Measurements from ENCODE around the gene RAB27A. TPM values are rescaled to one million over a fixed set of nuclear protein-coding genes. Genes with fewer than 3 reads are reported as not detected.
A peak's percentile ranks its signal among the peaks of the same experiment; 100 is the strongest.

Gene RAB27A
- total RNA-seq, 1 experiment from 2014 or later: 4.7 TPM

DNA sequence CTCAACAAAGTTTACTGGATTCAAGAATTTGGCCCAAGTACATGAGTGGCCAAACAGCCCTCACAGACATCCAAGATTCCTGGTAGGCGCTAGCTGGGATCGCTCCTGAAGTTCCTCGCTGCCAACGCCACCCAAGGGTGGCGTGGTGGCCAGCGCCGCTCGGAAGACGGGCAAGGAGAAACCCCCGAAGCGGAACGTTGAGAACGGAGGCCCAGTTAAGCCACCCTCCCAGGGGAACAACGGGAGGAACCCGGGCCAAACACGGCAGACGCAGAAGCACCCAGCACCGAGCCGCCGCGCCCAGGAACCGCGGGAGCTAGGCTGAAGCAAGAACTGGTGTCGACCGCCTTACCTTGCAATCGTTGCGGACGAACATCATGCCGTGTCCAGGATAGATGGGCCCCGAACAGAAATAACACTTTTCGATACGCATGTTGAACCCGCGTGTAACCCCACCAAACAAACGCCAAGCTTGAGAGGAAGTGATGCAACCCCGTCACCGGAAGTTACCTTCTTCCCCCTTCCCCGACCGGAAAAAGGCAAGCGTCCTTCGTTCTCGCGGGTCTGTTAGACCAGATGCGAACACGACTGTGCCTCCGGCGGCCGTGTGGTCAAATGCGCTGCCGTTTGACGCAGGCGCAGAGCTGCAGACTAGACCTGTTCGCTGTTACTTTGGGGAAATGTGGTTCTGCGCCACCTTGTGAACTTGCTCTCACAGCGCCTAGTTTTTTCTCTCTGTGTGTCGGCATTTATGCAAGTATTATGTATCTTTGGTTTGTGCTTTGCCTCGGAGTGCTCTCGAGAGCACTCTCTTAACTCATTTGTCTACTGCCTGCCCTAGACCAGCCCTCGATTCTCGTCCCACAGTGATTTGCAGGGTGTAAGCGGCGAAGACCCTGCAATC is 92.9 kb downstream of the RAB27A start, which contains the start of gene RSL24D1:
TSS of gene RSL24D1 (minus strand) at position 484 of the 904 bp plus-strand sequence. CDS start at position 433, 51 bp downstream.
- no peak within 1 kb of the TSS for H3K4me3 Mint-ChIP-seq
- peak; percentile 93 for DNase-seq (ENCODE audit: low spot score)
- no peaks in the 10 kb centered on the region; the same call in none of the 2 replicates for H3K27me3 Mint-ChIP-seq (ENCODE audit: low read depth)
- no peak within 1 kb of the TSS for H3K27ac Mint-ChIP-seq
- peak; percentile 99 for ATAC-seq
- ChIA-PET POLR2A (interaction anchor here (0.7 to 1.2 kb wide), 3 partner anchors 11 to 211 kb away, joined by 3 to 5 read pairs (median 3); partner anchors contain the start of genes CCPG1, PIERCE2, PIGB and PIGBOS1), CTCF (interaction anchor here (0.9 to 2.2 kb wide), 10 partner anchors 21 to 330 kb away, joined by 3 to 9 read pairs (median 4); partner anchors contain the start of genes CCPG1 and PIERCE2)
- peaks cover 2% of the 10 kb centered on the region; the same call in 1 of the 2 replicates for H3K4me1 Mint-ChIP-seq
- H3K9me3 Mint-ChIP-seq: peaks cover 13% of the 10 kb centered on the region
- peaks cover 24% of the 10 kb centered on the region for H3K36me3 Mint-ChIP-seq
- TF ChIP-seq JAZF1 (CRISPR knock-in tag; IDR thresholded peaks at IDR 0.05): no peak
- no peak for TF ChIP-seq ZNF263 (CRISPR knock-in tag; IDR thresholded peaks at IDR 0.05; ENCODE audit: low read depth)
- TF ChIP-seq CREB1 (CRISPR knock-in tag; IDR thresholded peaks at IDR 0.05): no peak
- TF ChIP-seq, protein P1, sequence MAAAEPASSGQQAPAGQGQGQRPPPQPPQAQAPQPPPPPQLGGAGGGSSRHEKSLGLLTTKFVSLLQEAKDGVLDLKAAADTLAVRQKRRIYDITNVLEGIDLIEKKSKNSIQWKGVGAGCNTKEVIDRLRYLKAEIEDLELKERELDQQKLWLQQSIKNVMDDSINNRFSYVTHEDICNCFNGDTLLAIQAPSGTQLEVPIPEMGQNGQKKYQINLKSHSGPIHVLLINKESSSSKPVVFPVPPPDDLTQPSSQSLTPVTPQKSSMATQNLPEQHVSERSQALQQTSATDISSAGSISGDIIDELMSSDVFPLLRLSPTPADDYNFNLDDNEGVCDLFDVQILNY (CRISPR knock-in tag; IDR thresholded peaks at IDR 0.05): no peak
- TF ChIP-seq, protein P2, sequence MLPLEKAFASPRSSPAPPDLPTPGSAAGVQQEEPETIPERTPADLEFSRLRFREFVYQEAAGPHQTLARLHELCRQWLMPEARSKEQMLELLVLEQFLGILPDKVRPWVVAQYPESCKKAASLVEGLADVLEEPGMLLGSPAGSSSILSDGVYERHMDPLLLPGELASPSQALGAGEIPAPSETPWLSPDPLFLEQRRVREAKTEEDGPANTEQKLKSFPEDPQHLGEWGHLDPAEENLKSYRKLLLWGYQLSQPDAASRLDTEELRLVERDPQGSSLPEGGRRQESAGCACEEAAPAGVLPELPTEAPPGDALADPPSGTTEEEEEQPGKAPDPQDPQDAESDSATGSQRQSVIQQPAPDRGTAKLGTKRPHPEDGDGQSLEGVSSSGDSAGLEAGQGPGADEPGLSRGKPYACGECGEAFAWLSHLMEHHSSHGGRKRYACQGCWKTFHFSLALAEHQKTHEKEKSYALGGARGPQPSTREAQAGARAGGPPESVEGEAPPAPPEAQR (CRISPR knock-in tag; IDR thresholded peaks at IDR 0.05): no peak
- TF ChIP-seq, protein P3, sequence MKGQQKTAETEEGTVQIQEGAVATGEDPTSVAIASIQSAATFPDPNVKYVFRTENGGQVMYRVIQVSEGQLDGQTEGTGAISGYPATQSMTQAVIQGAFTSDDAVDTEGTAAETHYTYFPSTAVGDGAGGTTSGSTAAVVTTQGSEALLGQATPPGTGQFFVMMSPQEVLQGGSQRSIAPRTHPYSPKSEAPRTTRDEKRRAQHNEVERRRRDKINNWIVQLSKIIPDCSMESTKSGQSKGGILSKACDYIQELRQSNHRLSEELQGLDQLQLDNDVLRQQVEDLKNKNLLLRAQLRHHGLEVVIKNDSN (CRISPR knock-in tag; IDR thresholded peaks at IDR 0.05): no peak
- no peak for TF ChIP-seq NR1H2 (CRISPR knock-in tag; IDR thresholded peaks at IDR 0.05)
- TF ChIP-seq FOXK1 (CRISPR knock-in tag; IDR thresholded peaks at IDR 0.05): peak; percentile 91
- TF ChIP-seq, protein P4, sequence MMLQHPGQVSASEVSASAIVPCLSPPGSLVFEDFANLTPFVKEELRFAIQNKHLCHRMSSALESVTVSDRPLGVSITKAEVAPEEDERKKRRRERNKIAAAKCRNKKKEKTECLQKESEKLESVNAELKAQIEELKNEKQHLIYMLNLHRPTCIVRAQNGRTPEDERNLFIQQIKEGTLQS (CRISPR knock-in tag; conservative IDR thresholded peaks at IDR 0.05): peak; percentile 76; the same call in 1 of the 2 replicates
- no peak for TF ChIP-seq EMX1 (CRISPR knock-in tag; IDR thresholded peaks at IDR 0.05)
- peak; percentile 64; the same call in 1 of the 2 replicates for TF ChIP-seq TEAD1 (CRISPR knock-in tag; IDR thresholded peaks at IDR 0.05)
- TF ChIP-seq, protein P5, sequence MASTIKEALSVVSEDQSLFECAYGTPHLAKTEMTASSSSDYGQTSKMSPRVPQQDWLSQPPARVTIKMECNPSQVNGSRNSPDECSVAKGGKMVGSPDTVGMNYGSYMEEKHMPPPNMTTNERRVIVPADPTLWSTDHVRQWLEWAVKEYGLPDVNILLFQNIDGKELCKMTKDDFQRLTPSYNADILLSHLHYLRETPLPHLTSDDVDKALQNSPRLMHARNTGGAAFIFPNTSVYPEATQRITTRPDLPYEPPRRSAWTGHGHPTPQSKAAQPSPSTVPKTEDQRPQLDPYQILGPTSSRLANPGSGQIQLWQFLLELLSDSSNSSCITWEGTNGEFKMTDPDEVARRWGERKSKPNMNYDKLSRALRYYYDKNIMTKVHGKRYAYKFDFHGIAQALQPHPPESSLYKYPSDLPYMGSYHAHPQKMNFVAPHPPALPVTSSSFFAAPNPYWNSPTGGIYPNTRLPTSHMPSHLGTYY (CRISPR knock-in tag; IDR thresholded peaks at IDR 0.05): no peak
- TF ChIP-seq, protein P6, sequence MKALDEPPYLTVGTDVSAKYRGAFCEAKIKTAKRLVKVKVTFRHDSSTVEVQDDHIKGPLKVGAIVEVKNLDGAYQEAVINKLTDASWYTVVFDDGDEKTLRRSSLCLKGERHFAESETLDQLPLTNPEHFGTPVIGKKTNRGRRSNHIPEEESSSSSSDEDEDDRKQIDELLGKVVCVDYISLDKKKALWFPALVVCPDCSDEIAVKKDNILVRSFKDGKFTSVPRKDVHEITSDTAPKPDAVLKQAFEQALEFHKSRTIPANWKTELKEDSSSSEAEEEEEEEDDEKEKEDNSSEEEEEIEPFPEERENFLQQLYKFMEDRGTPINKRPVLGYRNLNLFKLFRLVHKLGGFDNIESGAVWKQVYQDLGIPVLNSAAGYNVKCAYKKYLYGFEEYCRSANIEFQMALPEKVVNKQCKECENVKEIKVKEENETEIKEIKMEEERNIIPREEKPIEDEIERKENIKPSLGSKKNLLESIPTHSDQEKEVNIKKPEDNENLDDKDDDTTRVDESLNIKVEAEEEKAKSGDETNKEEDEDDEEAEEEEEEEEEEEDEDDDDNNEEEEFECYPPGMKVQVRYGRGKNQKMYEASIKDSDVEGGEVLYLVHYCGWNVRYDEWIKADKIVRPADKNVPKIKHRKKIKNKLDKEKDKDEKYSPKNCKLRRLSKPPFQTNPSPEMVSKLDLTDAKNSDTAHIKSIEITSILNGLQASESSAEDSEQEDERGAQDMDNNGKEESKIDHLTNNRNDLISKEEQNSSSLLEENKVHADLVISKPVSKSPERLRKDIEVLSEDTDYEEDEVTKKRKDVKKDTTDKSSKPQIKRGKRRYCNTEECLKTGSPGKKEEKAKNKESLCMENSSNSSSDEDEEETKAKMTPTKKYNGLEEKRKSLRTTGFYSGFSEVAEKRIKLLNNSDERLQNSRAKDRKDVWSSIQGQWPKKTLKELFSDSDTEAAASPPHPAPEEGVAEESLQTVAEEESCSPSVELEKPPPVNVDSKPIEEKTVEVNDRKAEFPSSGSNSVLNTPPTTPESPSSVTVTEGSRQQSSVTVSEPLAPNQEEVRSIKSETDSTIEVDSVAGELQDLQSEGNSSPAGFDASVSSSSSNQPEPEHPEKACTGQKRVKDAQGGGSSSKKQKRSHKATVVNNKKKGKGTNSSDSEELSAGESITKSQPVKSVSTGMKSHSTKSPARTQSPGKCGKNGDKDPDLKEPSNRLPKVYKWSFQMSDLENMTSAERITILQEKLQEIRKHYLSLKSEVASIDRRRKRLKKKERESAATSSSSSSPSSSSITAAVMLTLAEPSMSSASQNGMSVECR (CRISPR knock-in tag; IDR thresholded peaks at IDR 0.05; ENCODE audit: borderline replicate concordance): peak; percentile 66; the same call in 1 of the 2 replicates
- TF ChIP-seq, protein P7, sequence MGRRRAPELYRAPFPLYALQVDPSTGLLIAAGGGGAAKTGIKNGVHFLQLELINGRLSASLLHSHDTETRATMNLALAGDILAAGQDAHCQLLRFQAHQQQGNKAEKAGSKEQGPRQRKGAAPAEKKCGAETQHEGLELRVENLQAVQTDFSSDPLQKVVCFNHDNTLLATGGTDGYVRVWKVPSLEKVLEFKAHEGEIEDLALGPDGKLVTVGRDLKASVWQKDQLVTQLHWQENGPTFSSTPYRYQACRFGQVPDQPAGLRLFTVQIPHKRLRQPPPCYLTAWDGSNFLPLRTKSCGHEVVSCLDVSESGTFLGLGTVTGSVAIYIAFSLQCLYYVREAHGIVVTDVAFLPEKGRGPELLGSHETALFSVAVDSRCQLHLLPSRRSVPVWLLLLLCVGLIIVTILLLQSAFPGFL (CRISPR knock-in tag; IDR thresholded peaks at IDR 0.05; ENCODE audit: borderline replicate concordance): no peak
- TF ChIP-seq KAT7 (CRISPR knock-in tag; IDR thresholded peaks at IDR 0.05; ENCODE audit: borderline replicate concordance): no peak
- TF ChIP-seq ZNF671 (CRISPR knock-in tag; IDR thresholded peaks at IDR 0.05): no peak
- no peak for TF ChIP-seq JUN (CRISPR knock-in tag; IDR thresholded peaks at IDR 0.05)
- TF ChIP-seq GABPB1 (CRISPR knock-in tag; IDR thresholded peaks at IDR 0.05): peak; percentile 99
- TF ChIP-seq, protein P8, sequence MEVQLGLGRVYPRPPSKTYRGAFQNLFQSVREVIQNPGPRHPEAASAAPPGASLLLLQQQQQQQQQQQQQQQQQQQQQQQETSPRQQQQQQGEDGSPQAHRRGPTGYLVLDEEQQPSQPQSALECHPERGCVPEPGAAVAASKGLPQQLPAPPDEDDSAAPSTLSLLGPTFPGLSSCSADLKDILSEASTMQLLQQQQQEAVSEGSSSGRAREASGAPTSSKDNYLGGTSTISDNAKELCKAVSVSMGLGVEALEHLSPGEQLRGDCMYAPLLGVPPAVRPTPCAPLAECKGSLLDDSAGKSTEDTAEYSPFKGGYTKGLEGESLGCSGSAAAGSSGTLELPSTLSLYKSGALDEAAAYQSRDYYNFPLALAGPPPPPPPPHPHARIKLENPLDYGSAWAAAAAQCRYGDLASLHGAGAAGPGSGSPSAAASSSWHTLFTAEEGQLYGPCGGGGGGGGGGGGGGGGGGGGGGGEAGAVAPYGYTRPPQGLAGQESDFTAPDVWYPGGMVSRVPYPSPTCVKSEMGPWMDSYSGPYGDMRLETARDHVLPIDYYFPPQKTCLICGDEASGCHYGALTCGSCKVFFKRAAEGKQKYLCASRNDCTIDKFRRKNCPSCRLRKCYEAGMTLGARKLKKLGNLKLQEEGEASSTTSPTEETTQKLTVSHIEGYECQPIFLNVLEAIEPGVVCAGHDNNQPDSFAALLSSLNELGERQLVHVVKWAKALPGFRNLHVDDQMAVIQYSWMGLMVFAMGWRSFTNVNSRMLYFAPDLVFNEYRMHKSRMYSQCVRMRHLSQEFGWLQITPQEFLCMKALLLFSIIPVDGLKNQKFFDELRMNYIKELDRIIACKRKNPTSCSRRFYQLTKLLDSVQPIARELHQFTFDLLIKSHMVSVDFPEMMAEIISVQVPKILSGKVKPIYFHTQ (CRISPR knock-in tag; IDR thresholded peaks at IDR 0.05): no peak
- TF ChIP-seq, protein P9, sequence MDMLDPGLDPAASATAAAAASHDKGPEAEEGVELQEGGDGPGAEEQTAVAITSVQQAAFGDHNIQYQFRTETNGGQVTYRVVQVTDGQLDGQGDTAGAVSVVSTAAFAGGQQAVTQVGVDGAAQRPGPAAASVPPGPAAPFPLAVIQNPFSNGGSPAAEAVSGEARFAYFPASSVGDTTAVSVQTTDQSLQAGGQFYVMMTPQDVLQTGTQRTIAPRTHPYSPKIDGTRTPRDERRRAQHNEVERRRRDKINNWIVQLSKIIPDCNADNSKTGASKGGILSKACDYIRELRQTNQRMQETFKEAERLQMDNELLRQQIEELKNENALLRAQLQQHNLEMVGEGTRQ (CRISPR knock-in tag; IDR thresholded peaks at IDR 0.05): no peak
